ENCODE results near the gene LRRC8B. TPM values are rescaled to one million over a fixed set of nuclear protein-coding genes. Genes with fewer than 3 reads are reported as not detected.

Gene LRRC8B
- total and polyA plus RNA-seq, 9 of the 15 experiments (the other 6 are each of a cell fraction or from before 2014, with no cell fraction given) = 4.3 to 43.7 (median 14.4) TPM

GRCh38 chr1:89545264-89546038 lies 20.8 kb downstream of the LRRC8B start (continued):
- TF ChIP-seq, protein P1, sequence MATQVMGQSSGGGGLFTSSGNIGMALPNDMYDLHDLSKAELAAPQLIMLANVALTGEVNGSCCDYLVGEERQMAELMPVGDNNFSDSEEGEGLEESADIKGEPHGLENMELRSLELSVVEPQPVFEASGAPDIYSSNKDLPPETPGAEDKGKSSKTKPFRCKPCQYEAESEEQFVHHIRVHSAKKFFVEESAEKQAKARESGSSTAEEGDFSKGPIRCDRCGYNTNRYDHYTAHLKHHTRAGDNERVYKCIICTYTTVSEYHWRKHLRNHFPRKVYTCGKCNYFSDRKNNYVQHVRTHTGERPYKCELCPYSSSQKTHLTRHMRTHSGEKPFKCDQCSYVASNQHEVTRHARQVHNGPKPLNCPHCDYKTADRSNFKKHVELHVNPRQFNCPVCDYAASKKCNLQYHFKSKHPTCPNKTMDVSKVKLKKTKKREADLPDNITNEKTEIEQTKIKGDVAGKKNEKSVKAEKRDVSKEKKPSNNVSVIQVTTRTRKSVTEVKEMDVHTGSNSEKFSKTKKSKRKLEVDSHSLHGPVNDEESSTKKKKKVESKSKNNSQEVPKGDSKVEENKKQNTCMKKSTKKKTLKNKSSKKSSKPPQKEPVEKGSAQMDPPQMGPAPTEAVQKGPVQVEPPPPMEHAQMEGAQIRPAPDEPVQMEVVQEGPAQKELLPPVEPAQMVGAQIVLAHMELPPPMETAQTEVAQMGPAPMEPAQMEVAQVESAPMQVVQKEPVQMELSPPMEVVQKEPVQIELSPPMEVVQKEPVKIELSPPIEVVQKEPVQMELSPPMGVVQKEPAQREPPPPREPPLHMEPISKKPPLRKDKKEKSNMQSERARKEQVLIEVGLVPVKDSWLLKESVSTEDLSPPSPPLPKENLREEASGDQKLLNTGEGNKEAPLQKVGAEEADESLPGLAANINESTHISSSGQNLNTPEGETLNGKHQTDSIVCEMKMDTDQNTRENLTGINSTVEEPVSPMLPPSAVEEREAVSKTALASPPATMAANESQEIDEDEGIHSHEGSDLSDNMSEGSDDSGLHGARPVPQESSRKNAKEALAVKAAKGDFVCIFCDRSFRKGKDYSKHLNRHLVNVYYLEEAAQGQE (IDR thresholded peaks at IDR 0.05; ENCODE audit: borderline replicate concordance) = peak; percentile 69
- TF ChIP-seq, protein P1 (CRISPR knock-in tag; IDR thresholded peaks at IDR 0.05; ENCODE audit: low read depth) = no peak
- TF ChIP-seq MCM2 (IDR thresholded peaks at IDR 0.05; ENCODE audit: low read depth) = no peak
- TF ChIP-seq SPI1 (IDR thresholded peaks at IDR 0.05; ENCODE audit: borderline replicate concordance, low read depth, low read length) = no peak
- no peak for TF ChIP-seq NR0B1 (IDR thresholded peaks at IDR 0.05; ENCODE audit: partially characterized antibody)
- TF ChIP-seq ARID4B (CRISPR knock-in tag; IDR thresholded peaks at IDR 0.05) = no peak
- peak; percentile 83 for TF ChIP-seq PYGO2 (tag; IDR thresholded peaks at IDR 0.05)
- no peak for TF ChIP-seq BDP1 (IDR thresholded peaks at IDR 0.05; ENCODE audit: insufficient read depth, insufficient read length)
- no peak for TF ChIP-seq TGIF2 (CRISPR knock-in tag; IDR thresholded peaks at IDR 0.05)
- no peak for TF ChIP-seq SMARCB1 (IDR thresholded peaks at IDR 0.05; ENCODE audit: insufficient read length, low read depth)
- TF ChIP-seq ZNF449 (CRISPR knock-in tag; IDR thresholded peaks at IDR 0.05) = peak; percentile 62; the same call in 1 of the 2 replicates
